Measurements from ENCODE around the gene C15orf40.

C15orf40 gene

DNA sequence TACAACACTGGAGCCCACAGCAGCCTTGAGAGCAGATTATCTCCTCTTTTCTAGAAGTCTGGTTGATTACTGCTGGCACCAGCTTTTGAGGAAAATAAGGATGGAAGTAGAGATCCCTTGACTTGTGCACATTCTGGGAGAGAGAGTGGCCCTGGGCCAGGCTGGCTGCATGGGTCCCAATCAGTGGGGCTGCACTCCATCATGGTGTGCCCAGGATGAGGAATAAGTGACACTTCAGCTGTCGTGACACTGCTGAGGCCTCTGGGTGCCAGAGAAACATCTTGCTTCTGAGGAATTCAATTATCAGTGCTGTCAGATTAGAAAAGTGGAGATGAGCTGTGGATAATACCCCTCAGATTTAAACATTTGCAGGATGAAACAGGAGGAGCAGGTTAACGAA, 16.4 kb downstream of the C15orf40 start:
- DNase-seq (ENCODE audit: low read depth in 2 of 2, low spot score in 1 of 2) = no peak

DNA sequence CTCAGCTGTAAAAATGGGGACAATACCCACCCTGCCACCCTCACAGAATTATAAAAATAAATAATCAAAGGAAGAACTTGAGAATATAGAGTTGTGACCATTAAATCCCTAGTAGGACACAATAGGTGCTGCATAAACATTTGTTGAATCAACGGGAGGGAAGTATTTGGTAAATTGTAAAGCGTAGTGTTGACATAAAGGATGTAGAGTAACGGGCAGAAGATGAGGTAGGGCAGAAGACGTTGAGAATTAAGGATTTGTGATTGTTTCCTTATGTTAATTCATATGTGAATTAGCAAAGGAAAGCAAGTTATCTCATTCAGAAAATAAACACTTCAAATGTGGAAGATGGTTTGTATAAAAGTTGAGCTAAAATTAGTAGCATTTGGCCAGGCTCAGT, 18.3 kb downstream of the C15orf40 start:
- DNase-seq (ENCODE audit: low read depth in 2 of 2, low spot score in 1 of 2) = no peak

DNA sequence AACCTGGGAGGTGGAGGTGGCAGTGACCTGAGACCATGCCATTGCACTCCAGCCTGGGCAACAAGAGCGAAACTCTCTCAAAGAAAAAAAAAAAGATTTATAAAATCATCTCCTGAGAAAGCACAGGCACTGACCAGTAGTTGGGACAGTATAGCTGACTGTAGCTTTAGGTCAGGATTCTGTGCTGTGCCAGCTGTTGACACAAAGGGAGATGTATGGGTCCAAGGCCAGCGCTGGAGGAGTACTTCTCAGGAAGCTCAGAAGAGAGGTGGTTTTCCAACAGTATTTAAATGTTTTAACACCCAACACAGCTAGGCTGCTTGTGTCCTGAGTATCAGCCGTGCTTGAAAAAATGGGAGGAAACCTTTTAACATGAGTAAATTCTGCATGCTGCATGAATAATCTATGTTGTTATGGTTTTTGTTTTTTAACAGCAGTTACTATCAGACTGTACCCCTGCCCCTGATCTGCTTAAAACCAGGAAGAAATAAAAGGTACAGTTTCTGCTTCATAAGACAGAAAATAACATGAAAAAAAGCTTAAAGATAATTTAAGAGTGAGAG, 18.9 kb downstream of the C15orf40 start:
- no peak for DNase-seq (ENCODE audit: low read depth in 2 of 2, low spot score in 1 of 2)

DNA sequence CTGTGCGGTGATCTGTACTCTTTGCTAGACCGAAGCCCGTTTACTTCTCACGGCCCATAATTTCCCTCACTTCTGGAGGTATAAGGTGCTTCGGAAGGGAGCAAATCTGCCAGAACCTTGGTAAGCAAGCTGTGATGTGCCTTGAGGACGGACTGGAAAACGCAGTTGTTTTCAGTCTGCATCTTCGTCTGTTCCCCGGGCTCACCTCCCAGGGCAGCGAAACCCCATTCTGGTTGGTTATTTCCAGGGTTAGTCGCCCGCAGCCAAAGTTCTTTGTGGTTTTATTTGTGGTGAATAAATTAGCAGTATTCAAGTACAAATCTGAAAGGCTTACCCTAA, 25.0 kb downstream of the C15orf40 start:
- no peak for DNase-seq (ENCODE audit: low read depth in 2 of 2, low spot score in 1 of 2)

DNA sequence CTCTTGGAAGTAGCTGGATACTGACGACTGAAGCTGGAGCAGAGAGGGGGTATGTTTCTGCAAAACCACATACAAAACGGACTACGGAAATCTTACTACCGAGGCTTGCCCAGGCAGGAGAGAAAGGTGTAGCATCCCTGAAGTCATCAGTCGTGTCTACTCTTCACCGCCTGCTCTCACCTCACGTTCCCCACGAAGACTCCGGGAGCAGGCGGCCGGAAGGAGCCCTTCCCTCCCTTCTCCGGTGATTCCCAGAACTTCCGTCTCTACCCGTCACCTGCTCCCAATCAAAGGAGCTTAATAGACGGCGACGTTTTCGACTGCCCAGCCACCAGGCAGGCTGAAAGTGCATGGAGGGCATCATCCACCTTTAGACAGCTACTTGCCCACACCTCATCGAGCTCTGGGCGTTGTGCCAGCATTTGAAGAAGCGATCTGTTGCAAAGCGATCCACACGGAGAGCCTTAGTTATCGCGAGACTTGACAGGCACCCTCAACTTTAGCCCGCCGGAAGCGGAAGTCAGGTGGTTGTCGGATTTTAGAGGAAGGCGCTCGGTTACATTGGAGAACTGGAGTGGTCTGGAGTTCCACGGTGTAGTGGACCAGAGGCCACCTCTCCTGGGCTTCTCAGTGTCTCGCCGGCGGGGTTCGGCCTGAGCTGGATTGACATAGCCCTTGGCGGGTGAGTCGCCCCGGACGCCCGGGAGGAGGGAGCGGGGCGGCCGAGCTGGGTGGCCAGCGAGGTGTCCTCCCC, 25.6 kb downstream of the C15orf40 start, which contains the start of gene RAMAC:
RAMAC (plus strand) TSS at position 523 of the 754 bp plus-strand sequence. CDS start 2,809 bp downstream, outside the sequence.
- peak; percentile 82 to 83 for DNase-seq (ENCODE audit: low read depth in 2 of 2, low spot score in 1 of 2)

DNA sequence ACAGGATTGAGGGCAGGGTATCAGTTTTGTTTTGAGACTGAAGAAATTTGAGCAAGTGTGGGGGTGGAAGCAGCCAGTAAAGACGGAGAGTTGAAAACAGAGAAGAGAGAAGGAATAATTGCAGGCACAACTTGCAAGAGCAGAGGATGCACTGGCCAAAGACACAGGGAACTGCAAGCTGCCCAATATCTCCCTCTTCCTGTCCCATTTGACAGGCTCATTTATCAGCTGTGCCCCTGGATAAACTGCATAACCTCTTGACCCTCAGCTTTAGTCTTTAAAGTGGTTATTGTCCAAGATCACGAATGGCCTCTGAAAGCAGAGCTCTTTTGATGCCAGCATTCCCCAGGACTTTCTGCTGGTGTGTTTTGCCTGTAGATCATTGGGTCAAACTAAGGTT, 30.5 kb downstream of the C15orf40 start:
- DNase-seq (ENCODE audit: low read depth in 2 of 2, low spot score in 1 of 2) = no peak

DNA sequence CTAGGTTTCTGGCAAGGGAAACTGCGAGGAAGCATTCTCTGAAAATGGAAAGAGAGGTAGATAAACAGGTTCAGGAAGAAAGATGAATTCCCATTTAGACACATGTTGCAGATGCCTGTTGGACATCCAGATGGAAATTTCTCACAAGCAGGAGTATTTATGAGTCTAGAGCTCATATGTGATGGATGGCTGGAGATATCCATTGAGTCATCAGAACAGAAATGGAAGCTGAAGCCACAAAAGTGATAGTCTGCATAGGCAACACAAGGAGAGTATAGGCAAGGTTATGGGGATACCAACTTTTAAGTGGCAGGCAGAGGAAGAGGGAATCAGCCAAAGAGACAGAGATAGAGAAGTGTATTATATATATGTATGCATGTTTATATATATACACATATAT, 31.7 kb downstream of the C15orf40 start:
- no peak for DNase-seq (ENCODE audit: low read depth in 2 of 2, low spot score in 1 of 2)

DNA sequence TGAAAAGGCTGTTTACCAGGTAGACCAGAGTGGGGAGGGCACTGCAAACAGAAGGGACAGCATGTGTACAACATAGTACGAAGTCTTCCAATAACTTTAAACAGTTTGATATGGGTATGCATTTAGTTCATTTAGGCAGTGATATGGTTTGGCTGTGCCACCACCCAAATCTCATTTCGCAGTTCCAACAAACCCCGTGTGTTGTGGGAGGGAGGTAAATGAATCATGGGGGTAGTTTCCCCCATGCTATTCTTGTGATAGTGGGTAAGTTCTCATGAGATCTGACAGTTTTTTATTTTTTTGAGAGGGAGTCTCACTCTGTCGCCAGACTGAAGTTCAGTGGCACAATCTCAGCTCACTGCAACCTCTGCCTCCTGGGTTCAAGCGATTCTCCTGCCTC, 33.0 kb downstream of the C15orf40 start:
- DNase-seq (ENCODE audit: low read depth in 2 of 2, low spot score in 1 of 2) = no peak

DNA sequence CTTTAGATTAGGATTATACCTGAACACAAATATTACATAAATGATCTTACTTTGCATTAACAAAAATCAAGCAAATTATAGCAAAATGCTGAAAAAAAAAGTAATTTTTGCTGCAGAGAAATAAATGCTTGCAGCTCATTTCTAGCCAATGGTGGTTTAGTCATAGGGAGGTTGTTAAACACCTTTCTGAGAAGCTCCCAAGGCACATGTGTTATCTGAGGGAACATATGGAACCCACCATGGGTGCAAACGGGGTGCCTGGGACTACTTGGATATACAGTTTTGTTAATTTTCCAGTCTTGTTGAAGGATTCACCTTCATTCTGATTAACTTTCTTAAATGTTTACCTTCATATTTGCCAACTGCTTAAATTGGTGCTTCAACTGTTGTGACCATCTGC, 34.4 kb downstream of the C15orf40 start:
- DNase-seq (ENCODE audit: low read depth in 2 of 2, low spot score in 1 of 2) = no peak

DNA sequence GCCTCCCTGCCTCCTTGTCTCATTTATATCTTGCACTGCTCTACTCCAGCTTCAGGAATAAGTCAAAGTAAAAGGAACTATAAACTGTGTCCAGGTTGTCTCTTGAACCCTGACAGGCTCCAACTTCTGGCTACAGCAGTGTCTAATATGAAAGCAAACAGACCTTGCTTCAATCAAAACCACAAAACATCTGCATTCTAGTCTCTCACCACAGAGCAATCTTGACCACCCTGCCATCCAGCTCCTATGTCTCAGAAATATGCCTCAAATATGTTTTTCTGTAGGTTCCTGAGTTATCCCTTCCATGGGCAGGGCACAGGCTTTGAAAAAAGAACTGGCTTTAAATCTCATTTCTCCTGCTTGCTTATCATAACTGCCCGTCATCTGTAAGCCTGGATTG, 38.4 kb downstream of the C15orf40 start:
- DNase-seq (ENCODE audit: low read depth in 2 of 2, low spot score in 1 of 2) = no peak

DNA sequence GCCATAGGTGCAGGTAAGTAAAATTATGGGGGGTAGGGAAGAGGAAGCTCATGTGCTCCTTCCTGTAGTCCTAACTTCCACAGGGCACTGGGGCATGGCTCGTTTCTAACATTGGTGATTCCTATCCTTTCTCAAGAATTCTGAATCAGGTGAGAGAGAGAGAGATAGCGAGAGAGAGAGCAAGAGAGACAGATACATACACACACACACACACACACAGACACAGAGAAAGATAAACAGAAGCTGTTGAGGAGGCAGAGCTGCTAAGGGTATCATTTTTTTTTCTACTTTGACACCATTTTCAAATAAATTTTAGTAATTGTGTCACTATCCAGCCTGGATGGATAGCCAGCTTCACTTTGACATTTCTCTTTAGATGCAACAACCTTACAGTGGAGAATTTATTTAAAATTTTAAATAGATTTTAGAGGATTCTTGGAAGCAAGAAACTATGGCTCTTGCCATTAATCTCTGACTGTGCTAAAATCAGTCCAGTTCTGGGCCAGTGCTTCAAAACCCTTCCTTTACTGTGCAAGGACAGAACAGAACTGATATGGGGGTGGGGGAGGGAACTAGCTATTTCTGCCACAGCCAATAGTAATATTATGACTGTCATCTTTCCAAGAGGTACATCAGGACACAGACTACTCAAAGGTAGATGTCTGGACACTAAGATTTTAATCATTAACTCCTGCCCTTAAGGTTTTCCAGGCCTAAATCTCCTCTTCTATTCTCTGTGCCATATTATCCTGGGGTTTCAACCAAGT, 40.0 kb downstream of the C15orf40 start:
- no peak for DNase-seq (ENCODE audit: low read depth in 2 of 2, low spot score in 1 of 2)

DNA sequence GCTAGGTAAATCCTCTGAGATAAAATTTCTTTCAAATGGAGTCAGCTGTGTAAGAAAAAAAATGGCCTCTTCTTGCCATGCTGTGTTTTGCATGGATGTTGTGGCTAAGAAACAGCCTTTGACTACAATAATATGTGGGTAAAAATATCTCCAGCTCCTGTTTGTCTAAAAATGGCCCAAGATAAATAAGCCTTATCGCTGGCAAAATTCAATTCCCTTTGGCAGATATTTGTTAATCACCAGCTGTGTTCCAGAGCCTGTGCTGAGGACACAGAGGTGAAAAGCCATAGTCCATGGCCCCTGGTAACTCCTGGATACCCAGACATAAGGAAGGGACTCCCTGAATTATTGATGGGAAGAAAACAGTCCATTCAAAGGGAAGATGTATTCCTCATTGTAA, 40.7 kb downstream of the C15orf40 start:
- no peak for DNase-seq (ENCODE audit: low read depth in 2 of 2, low spot score in 1 of 2)

DNA sequence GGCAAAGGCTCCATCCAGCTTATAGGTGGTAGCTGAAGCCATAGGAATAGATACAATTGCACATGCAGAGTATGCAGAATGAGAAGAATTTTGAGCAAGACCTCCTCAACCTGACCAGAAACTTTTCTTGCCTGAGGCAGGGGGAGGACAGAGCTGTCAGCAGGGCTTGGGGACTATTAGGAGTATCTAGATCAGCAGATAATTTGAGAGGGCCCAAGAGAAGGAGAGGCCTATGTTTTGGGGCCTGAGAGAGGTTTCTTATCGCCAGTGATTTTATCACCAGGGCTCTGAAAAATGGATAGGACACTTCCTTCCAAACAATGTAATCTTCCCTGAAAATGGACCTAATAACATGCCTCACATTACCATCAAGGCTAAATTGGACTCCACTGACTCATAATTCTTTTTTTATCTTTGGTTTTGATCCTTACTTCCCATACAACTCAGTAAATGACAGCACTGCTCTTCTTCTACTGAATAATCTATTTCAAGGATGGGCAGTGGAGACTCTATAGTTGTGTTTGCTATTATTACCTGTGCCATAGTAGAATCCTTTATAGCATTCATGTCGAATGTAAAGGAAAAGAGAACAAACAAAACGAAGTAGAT, 41.3 kb downstream of the C15orf40 start:
- no peak for DNase-seq (ENCODE audit: low read depth in 2 of 2, low spot score in 1 of 2)

DNA sequence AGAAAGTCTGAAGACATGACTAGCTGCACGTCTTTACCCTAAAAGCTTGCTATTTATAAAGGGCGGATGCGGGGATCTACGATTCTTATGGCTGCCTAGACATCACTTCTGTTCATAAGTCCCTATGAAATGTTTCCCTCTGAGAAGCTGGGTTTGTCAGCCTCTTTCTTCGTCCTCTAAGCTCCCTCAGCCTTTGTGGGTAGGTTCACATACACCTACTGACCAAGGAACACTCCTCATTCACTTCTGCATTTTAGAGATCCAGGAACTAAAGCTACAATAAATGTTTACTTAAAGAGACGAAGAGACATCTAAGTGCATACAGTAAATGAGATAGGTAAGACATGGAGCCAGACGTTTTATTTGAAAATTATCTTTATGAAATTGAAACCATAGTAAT, 42.1 kb downstream of the C15orf40 start:
- DNase-seq (ENCODE audit: low read depth in 2 of 2, low spot score in 1 of 2) = no peak

DNA sequence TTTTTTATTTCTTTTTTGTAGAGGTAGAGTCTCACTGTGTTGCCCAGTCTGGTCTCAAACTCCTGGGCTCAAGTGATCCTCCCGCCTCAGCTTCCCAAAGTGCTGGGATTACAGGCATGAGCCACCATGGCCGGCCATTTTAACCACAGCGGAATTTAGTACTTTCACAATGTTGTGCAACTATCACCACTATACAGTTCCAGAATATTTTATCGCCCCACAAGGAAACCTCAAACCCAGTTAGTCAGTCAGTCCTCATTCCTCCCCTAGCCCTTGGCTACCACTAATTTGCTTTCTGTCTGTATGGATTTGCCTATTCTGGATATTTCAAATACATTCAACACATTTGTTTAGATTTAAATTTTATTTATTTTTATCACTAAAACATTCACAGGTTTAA, 43.4 kb downstream of the C15orf40 start:
- DNase-seq (ENCODE audit: low read depth in 2 of 2, low spot score in 1 of 2) = no peak

DNA sequence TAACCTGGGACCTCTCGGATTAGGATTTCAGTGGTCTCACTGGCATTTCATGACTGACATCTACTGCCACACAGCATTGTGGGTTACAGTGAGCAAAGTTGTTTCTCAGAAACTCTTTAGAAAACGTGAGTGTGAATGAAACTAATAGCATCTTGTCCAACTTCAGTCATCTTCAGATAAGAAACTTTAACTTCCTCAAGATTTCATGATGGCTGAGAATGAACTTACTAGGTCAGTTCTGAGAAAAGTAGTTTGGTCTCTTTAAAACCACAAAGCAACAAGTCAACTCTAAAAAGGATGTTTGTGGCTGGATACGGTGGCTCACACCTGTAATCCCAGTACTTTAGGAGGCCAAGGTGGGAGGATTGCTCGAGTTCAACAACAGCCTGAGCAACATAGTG, 44.8 kb downstream of the C15orf40 start:
- DNase-seq (ENCODE audit: low read depth in 2 of 2, low spot score in 1 of 2) = no peak

DNA sequence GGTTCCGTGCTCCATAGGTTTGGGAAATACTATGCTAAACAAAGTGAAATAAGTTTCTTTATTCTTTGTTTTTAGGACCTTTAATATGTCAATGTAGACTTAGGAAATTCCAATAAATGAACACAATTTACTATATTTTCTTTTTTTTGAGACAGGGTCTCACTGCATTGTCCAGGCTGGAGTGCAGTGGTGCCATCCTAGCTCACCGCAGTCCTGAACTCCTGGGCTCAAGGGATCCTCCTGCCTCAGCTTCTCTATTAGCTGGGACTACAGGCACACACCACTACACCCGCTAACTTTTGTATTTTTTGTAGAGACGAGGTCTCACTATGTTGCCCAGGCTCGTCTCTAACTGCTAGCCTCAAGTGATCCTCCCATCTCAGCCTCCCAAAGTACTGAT, 46.5 kb downstream of the C15orf40 start:
- no peak for DNase-seq (ENCODE audit: low read depth in 2 of 2, low spot score in 1 of 2)

DNA sequence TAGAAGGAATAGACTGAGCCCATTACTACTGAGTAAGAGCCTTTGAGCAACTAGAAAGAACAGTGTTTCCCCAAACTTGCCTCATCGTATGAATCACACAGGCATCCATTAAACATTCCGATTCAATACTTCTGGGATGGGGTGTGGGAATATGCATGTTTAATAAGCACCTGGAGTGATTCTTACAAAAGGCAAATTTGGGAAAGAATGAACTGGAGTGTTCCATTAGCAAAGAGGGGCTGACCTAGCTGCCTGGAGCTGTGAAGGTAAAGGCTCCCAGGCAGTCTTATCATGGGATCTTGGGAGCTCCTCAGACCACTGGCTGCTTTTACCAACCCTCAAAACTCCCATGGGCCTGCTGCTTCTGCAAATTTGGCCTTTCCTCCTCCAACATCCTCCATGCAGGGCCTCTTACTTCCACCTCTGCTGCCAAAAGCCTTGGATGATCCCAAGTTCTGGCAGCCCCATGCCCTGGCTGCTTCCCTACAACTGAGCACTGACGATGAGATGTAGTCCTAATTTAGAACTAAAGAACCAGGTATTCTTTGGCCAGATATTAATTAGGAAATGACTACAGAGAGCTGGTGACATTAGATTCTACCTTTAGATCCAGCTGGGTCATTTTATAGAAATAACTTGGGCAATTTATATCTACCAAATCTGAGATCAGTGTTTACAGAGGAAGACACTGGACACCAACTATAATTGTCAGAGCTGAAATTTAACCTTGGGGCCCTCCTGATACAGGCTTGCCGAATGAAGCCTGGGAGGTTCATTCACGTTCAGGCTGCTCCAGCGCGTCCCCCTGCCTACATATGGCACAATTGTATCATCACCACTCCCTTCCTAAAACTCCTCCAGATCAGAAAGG, 47.7 kb downstream of the C15orf40 start:
- no peak for DNase-seq (ENCODE audit: low read depth in 2 of 2, low spot score in 1 of 2)

DNA sequence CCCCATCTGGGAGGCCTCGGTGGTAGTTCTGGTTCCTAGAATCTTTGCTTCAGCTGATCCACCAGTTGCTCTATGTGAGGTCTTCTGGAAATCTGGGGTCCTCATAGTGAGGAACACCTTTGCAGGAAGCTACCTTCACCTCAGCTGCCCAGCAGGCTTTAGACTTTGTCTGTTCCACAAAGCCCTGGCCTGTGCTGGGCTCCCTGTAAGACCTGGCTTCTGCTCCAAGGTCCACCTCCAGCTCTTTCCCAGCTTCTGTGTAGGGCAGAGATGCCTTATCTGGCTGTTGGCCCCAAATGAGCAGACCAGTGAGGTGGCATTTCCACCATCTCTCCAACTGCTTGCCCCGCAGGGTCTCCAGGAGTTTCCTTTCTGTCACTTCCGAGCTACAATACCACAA, 50.7 kb downstream of the C15orf40 start:
- DNase-seq (ENCODE audit: low read depth in 2 of 2, low spot score in 1 of 2) = no peak

DNA sequence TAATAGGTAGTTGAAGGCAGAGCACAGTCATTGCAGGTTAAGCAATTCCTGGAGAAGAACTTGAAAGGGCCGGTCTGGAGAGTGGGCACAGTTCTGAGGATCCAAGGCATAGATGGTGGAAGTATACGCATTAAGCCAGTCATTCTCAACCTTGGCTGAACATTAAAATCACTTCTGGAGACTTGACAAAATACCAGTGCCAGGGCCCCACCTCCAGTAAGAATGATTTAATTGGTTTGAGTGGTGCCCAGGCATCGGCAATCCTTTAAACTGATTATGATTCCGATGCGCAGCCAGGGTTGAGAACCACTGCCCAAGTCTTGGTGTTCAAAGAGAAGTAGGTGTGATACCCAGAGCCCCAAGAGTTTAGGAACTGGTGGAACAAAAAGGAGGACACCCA, 52.0 kb downstream of the C15orf40 start:
- DNase-seq (ENCODE audit: low read depth in 2 of 2, low spot score in 1 of 2) = no peak

DNA sequence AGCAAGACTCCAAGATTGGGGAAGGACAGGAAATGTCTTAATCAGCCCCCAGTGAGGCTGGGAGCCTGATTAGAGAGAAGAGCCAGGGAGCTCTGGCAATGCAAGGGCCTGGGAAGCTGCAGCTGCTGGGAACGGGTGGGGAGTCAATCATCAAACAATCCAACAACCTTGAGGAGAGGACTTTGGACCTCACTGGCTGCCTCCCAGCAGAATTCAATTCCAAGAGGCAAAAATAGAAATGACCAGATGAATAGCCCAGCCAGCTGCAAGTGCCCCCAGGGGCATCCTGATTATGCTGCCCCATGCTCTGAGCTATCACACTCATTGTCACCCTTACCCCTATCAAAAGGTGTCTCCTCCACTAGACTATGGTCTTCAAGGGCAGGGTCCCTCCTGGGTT, 52.8 kb downstream of the C15orf40 start:
- DNase-seq (ENCODE audit: low read depth in 2 of 2, low spot score in 1 of 2) = no peak

All from stimulated activated CD8-positive, alpha-beta memory T cell treated with anti-CD3 and anti-CD28 coated beads, Interleukin-4, amount 100 ng/mL, for 4 hours (primary cell).